ENCODE results near the gene MAG. TPM values are rescaled to one million over a fixed set of nuclear protein-coding genes. Genes with fewer than 3 reads are reported as not detected.
A peak's percentile ranks its signal among the peaks of the same experiment; 100 is the strongest.

The MAG gene
- total and polyA plus RNA-seq, 2 of the 13 experiments (the other 11 are each of a cell fraction or from before 2014, with no cell fraction given), result 0.20 to 1.3 TPM

- no peak for TF ChIP-seq NR3C1 (CRISPR knock-in tag; IDR thresholded peaks at IDR 0.05)
- 0 out of 2 replicates have a peak, but pooled peaks have one; percentile 54 for TF ChIP-seq SNAPC2 (CRISPR knock-in tag; IDR thresholded peaks at IDR 0.05)
- TF ChIP-seq EED (CRISPR knock-in tag; IDR thresholded peaks at IDR 0.05), result no peak
- no peak for TF ChIP-seq CHCHD3 (CRISPR knock-in tag; IDR thresholded peaks at IDR 0.05)
- TF ChIP-seq IKZF4 (CRISPR knock-in tag; IDR thresholded peaks at IDR 0.05; ENCODE audit: borderline replicate concordance, low read depth, not compliant biosample characterization), result no peak
- TF ChIP-seq NFAT5 (CRISPR knock-in tag; IDR thresholded peaks at IDR 0.05), result no peak
- no peak for TF ChIP-seq HBP1 (CRISPR knock-in tag; IDR thresholded peaks at IDR 0.05; ENCODE audit: low read depth)
- no peak for TF ChIP-seq NR1H2 (CRISPR knock-in tag; IDR thresholded peaks at IDR 0.05; ENCODE audit: borderline replicate concordance, low read depth)
- TF ChIP-seq YEATS4 (CRISPR knock-in tag; IDR thresholded peaks at IDR 0.05; ENCODE audit: borderline replicate concordance), result no peak
- TF ChIP-seq TBX2 (CRISPR knock-in tag; IDR thresholded peaks at IDR 0.05; ENCODE audit: borderline replicate concordance), result peak; percentile 59
- TF ChIP-seq, protein P1, sequence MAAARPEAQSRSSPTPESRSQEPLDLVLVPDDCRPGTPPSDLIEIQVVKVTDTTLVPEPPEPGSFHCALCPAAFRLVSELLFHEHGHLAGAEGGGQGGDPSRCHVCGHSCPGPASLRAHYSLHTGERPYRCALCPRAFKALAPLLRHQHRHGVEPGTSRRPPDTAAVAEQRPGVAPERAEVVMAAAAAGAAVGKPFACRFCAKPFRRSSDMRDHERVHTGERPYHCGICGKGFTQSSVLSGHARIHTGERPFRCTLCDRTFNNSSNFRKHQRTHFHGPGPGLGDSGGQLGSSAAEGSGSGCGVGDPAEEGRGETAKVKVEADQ (CRISPR knock-in tag; IDR thresholded peaks at IDR 0.05; ENCODE audit: borderline replicate concordance), result no peak
- TF ChIP-seq FIP1L1 (IDR thresholded peaks at IDR 0.05; ENCODE audit: borderline replicate concordance, insufficient read depth, low read depth, low read length), result no peak
- no peak for TF ChIP-seq RELA (CRISPR knock-in tag; IDR thresholded peaks at IDR 0.05)
- TF ChIP-seq ZNF850 (CRISPR knock-in tag; conservative IDR thresholded peaks at IDR 0.05), result no peak
- TF ChIP-seq ZNF841 (CRISPR knock-in tag; IDR thresholded peaks at IDR 0.05; ENCODE audit: borderline replicate concordance), result no peak
- no peak for TF ChIP-seq ZNF274 (CRISPR knock-in tag; IDR thresholded peaks at IDR 0.05)
- TF ChIP-seq ZNF17 (CRISPR knock-in tag; IDR thresholded peaks at IDR 0.05), result no peak
- TF ChIP-seq ZBTB42 (CRISPR knock-in tag; IDR thresholded peaks at IDR 0.05), result no peak
- no peak for TF ChIP-seq SNRNP70 (IDR thresholded peaks at IDR 0.05; ENCODE audit: low read depth, low read length)
- no peak for TF ChIP-seq CBX5 (CRISPR knock-in tag; IDR thresholded peaks at IDR 0.05; ENCODE audit: borderline replicate concordance)
- TF ChIP-seq BATF2 (CRISPR knock-in tag; IDR thresholded peaks at IDR 0.05), result no peak
These were observed 38.4 kb upstream of the MAG start (continued) for GRCh38 chr19:35253316-35254286.
